ENCODE results near the gene DENND6A.
A peak's percentile ranks its signal among the peaks of the same experiment; 100 is the strongest.
"Not testable (repeated sequence)": the region's sequence is repeated elsewhere in the genome, so short reads cannot be mapped to it uniquely, and the experiment has no call there.

DENND6A gene

DNA sequence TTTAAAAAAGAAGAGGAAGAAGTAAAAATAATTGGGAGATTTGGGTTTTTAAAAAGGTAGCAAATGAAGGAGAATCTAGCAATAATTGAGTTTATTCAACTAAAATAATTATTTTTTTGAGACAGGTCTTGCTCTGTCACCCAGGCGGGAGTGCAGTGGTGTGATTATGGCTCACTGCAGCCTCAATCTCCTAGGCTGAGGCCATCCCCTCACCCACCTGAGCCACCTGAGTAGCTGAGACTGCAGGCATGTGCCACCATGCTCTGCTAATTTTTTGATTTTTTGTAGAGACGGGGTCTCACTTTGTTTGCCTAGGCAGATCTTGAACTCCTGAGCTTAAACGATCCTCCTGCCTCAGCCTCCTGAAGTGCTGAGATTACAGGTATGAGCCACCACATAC is 68.1 kb downstream of the DENND6A start:
- CTCF ChIA-PET: no interaction called here
- 100% methylated on average over 3 of the region's 3 CpGs for WGBS (ENCODE audit: insufficient coverage)

DNA sequence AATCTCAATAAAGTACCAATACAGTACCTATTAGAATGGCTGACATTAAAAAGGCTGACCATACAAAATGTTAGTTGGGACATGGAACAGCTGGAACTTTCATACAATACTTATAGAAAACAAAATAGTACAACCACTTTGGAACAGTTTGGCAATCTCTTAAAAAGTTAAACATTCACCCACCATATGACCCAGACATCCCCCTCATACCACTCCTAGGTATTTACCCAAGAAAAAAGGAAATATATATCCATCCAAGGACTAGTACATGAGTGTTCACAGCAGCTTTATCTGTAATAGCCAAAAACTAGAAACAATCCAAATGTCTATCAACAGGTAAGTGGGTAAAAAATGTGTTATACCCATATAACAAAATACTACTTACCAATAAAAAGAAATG is 70.5 kb downstream of the DENND6A start:
- Histone ChIP-seq H3K4me3 (ENCODE audit: control insufficient read depth in 1 of 7, extremely low read depth in 1 of 7, insufficient read depth in 4 of 7, low read depth in 2 of 7, low read length in 6 of 7) (no peak overlapping the region), H3K36me3 (ENCODE audit: control insufficient read depth in 4 of 4, insufficient read depth in 4 of 4, low read length in 3 of 4) (peaks cover 6 to 28% (median 13%) of the 10 kb centered on the region in 4 experiments), H3K9me3 (ENCODE audit: control extremely low read depth in 1 of 5, control insufficient read depth in 4 of 5, insufficient read depth in 2 of 5, low read depth in 1 of 5, low read length in 4 of 5) (no peaks in the 10 kb centered on the region), H3K27ac (ENCODE audit: insufficient read depth in 1 of 2, low read depth in 1 of 2, low read length in 2 of 2, poor library complexity in 1 of 2, severe bottlenecking in 2 of 2) (no peak overlapping the region), H3K27me3 (replicated peaks in 2 of 5; ENCODE audit: control insufficient read depth in 4 of 5, insufficient read depth in 5 of 5, low read length in 4 of 5) (no peaks in the 10 kb centered on the region), H3K4me1 (ENCODE audit: control extremely low read depth in 1 of 4, control insufficient read depth in 4 of 4, insufficient read depth in 4 of 4, low read length in 3 of 4) (no peaks in the 10 kb centered on the region)
- no peak for DNase-seq
- POLR2A ChIA-PET: interaction anchor here (0.7 kb wide), 1 partner anchor 456 kb away, joined by 3 read pairs; no protein-coding TSS in a partner anchor
- CTCF ChIA-PET: no interaction called here

More for the DNA sequence above, 68.1 kb downstream of the DENND6A start:
- no peaks in the 10 kb centered on the region for H3K4me1 ChIP-seq (ENCODE audit: control extremely low read depth in 1 of 4, control insufficient read depth in 4 of 4, insufficient read depth in 4 of 4, low read length in 3 of 4)
- no peaks in the 10 kb centered on the region for H3K9me3 ChIP-seq (ENCODE audit: control extremely low read depth in 1 of 5, control insufficient read depth in 4 of 5, insufficient read depth in 2 of 5, low read depth in 1 of 5, low read length in 4 of 5)
- H3K27me3 ChIP-seq (replicated peaks in 2 of 5; ENCODE audit: control insufficient read depth in 4 of 5, insufficient read depth in 5 of 5, low read length in 4 of 5): no peaks in the 10 kb centered on the region
- POLR2A ChIA-PET: no interaction called here
- no peak for DNase-seq
- peak overlapping the region in 1 of 2 experiments; percentile 34 for H3K27ac ChIP-seq (ENCODE audit: insufficient read depth in 1 of 2, low read depth in 1 of 2, low read length in 2 of 2, poor library complexity in 1 of 2, severe bottlenecking in 2 of 2)
- no peak overlapping the region for H3K4me3 ChIP-seq (ENCODE audit: control insufficient read depth in 1 of 7, extremely low read depth in 1 of 7, insufficient read depth in 4 of 7, low read depth in 2 of 7, low read length in 6 of 7)
- H3K36me3 ChIP-seq (ENCODE audit: control insufficient read depth in 4 of 4, insufficient read depth in 4 of 4, low read length in 3 of 4): peaks cover 20 to 47% (median 25%) of the 10 kb centered on the region in 4 experiments

GRCh38 chr3:57617739-57618138 is 75.1 kb downstream of the DENND6A start:
- Histone ChIP-seq H3K9me3 (ENCODE audit: control extremely low read depth in 1 of 5, control insufficient read depth in 4 of 5, insufficient read depth in 2 of 5, low read depth in 1 of 5, low read length in 4 of 5) (no peaks in the 10 kb centered on the region), H3K4me3 (ENCODE audit: control insufficient read depth in 1 of 7, extremely low read depth in 1 of 7, insufficient read depth in 4 of 7, low read depth in 2 of 7, low read length in 6 of 7) (no peak overlapping the region), H3K36me3 (ENCODE audit: control insufficient read depth in 4 of 4, insufficient read depth in 4 of 4, low read length in 3 of 4) (peaks cover 0 to 5% (median under 1%) of the 10 kb centered on the region in 4 experiments), H3K27ac (ENCODE audit: insufficient read depth in 1 of 2, low read depth in 1 of 2, low read length in 2 of 2, poor library complexity in 1 of 2, severe bottlenecking in 2 of 2) (no peak overlapping the region), H3K4me1 (ENCODE audit: control extremely low read depth in 1 of 4, control insufficient read depth in 4 of 4, insufficient read depth in 4 of 4, low read length in 3 of 4) (no peaks in the 10 kb centered on the region), H3K27me3 (replicated peaks in 2 of 5; ENCODE audit: control insufficient read depth in 4 of 5, insufficient read depth in 5 of 5, low read length in 4 of 5) (no peaks in the 10 kb centered on the region)
- DNase-seq: no peak
- CTCF ChIA-PET: interaction anchor here (1.1 to 1.4 kb wide), 2 partner anchors 35 to 236 kb away, joined by 3 to 4 read pairs; no protein-coding TSS in a partner anchor
- POLR2A ChIA-PET: no interaction called here
- WGBS (ENCODE audit: insufficient coverage): 100% methylated on average over 1 of the region's 3 CpGs

DNA sequence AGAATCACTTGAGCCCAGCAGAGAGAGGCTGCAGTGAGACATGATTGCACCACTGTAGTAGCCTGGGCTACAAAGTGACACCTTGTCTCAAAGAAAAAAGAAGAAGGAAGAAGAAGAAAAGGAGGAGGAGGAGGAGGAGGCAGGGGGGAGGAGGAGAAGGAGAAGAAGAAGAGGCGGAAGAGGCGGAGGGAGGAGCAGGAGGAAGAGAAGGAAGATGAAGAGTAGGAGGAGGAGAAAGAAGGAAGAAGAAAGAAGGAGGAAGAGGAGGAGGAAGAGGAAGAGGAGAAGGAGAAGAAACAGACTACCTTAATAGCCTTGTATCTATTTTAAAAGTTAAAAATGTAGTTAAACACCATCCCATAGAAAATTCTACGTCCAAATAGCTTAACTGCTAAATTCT is 76.6 kb downstream of the DENND6A start:
- DNase-seq: no peak
- no peaks in the 10 kb centered on the region for H3K27me3 ChIP-seq (replicated peaks in 2 of 5; ENCODE audit: control insufficient read depth in 4 of 5, insufficient read depth in 5 of 5, low read length in 4 of 5)
- no peaks in the 10 kb centered on the region for H3K9me3 ChIP-seq (ENCODE audit: control extremely low read depth in 1 of 5, control insufficient read depth in 4 of 5, insufficient read depth in 2 of 5, low read depth in 1 of 5, low read length in 4 of 5)
- no peaks in the 10 kb centered on the region for H3K4me1 ChIP-seq (ENCODE audit: control extremely low read depth in 1 of 4, control insufficient read depth in 4 of 4, insufficient read depth in 4 of 4, low read length in 3 of 4)
- WGBS (ENCODE audit: insufficient coverage): 43% methylated on average over 2 of the region's 3 CpGs
- no peak overlapping the region for H3K4me3 ChIP-seq (ENCODE audit: control insufficient read depth in 1 of 7, extremely low read depth in 1 of 7, insufficient read depth in 4 of 7, low read depth in 2 of 7, low read length in 6 of 7)
- CTCF ChIA-PET: no interaction called here
- no peaks in the 10 kb centered on the region for H3K36me3 ChIP-seq (ENCODE audit: control insufficient read depth in 4 of 4, insufficient read depth in 4 of 4, low read length in 3 of 4)
- POLR2A ChIA-PET: no interaction called here
- no peak overlapping the region for H3K27ac ChIP-seq (ENCODE audit: insufficient read depth in 1 of 2, low read depth in 1 of 2, low read length in 2 of 2, poor library complexity in 1 of 2, severe bottlenecking in 2 of 2)

- H3K36me3 ChIP-seq (ENCODE audit: control insufficient read depth in 4 of 4, insufficient read depth in 4 of 4, low read length in 3 of 4); H3K27ac ChIP-seq (ENCODE audit: insufficient read depth in 1 of 2, low read depth in 1 of 2, low read length in 2 of 2, poor library complexity in 1 of 2, severe bottlenecking in 2 of 2); H3K4me1 ChIP-seq (ENCODE audit: control extremely low read depth in 1 of 4, control insufficient read depth in 4 of 4, insufficient read depth in 4 of 4, low read length in 3 of 4); H3K9me3 ChIP-seq (ENCODE audit: control extremely low read depth in 1 of 5, control insufficient read depth in 4 of 5, insufficient read depth in 2 of 5, low read depth in 1 of 5, low read length in 4 of 5); H3K27me3 ChIP-seq (replicated peaks in 2 of 5; ENCODE audit: control insufficient read depth in 4 of 5, insufficient read depth in 5 of 5, low read length in 4 of 5); DNase-seq; H3K4me3 ChIP-seq (ENCODE audit: control insufficient read depth in 1 of 7, extremely low read depth in 1 of 7, insufficient read depth in 4 of 7, low read depth in 2 of 7, low read length in 6 of 7); CTCF ChIA-PET: not testable (repeated sequence)
- no CpG with 5 or more reads among the region's 5 CpGs for WGBS (ENCODE audit: insufficient coverage)
- POLR2A ChIA-PET: interaction anchor here (0.7 kb wide), 1 partner anchor 67 kb away, joined by 5 read pairs; no protein-coding TSS in a partner anchor
These were observed 81.0 kb downstream of the DENND6A start for GRCh38 chr3:57611870-57612269.

- no peak overlapping the region for H3K27ac ChIP-seq (ENCODE audit: insufficient read depth in 1 of 2, low read depth in 1 of 2, low read length in 2 of 2, poor library complexity in 1 of 2, severe bottlenecking in 2 of 2)
- ChIA-PET POLR2A (no interaction called here), CTCF (no interaction called here)
These were observed 87.2 kb downstream of the DENND6A start for GRCh38 chr3:57605683-57606082.

DNA sequence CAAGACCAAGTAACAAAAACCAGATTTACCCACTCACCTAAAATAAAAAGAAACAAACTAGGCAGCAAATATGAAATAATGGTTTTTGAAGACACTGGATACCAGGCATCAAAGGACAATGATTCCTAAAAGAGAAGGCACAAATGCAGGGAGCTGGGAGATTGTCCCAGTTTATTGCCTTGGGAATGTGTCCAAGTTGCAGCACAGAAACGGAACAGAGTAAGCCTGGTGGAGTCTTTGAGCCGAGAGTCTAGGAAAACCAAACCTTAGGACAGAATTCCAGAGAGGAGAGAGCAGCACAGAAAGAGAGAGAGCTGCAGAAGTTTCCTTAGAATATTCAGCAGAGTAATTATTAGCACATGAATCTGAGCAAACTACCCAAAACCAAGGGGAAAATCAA is 87.9 kb downstream of the DENND6A start:
- Histone ChIP-seq H3K27me3 (replicated peaks in 2 of 5; ENCODE audit: control insufficient read depth in 4 of 5, insufficient read depth in 5 of 5, low read length in 4 of 5) (no peaks in the 10 kb centered on the region), H3K27ac (ENCODE audit: insufficient read depth in 1 of 2, low read depth in 1 of 2, low read length in 2 of 2, poor library complexity in 1 of 2, severe bottlenecking in 2 of 2) (no peak overlapping the region), H3K4me3 (ENCODE audit: control insufficient read depth in 1 of 7, extremely low read depth in 1 of 7, insufficient read depth in 4 of 7, low read depth in 2 of 7, low read length in 6 of 7) (no peak overlapping the region), H3K9me3 (ENCODE audit: control extremely low read depth in 1 of 5, control insufficient read depth in 4 of 5, insufficient read depth in 2 of 5, low read depth in 1 of 5, low read length in 4 of 5) (peaks cover 0 to 22% (median 2%) of the 10 kb centered on the region in 5 experiments), H3K36me3 (ENCODE audit: control insufficient read depth in 4 of 4, insufficient read depth in 4 of 4, low read length in 3 of 4) (peaks cover 0 to 21% (median 1%) of the 10 kb centered on the region in 4 experiments), H3K4me1 (ENCODE audit: control extremely low read depth in 1 of 4, control insufficient read depth in 4 of 4, insufficient read depth in 4 of 4, low read length in 3 of 4) (no peaks in the 10 kb centered on the region)
- no peak for DNase-seq
- ChIA-PET CTCF (interaction anchor here (0.5 kb wide), 1 partner anchor 103 kb away, joined by 3 read pairs; no protein-coding TSS in a partner anchor), POLR2A (no interaction called here)
- 92% methylated on average over 2 of the region's 2 CpGs for WGBS (ENCODE audit: insufficient coverage)

More at GRCh38 chr3:57605683-57606082, 87.2 kb downstream of the DENND6A start:
- no peaks in the 10 kb centered on the region for H3K4me1 ChIP-seq (ENCODE audit: control extremely low read depth in 1 of 4, control insufficient read depth in 4 of 4, insufficient read depth in 4 of 4, low read length in 3 of 4)
- DNase-seq: no peak
- H3K27me3 ChIP-seq (replicated peaks in 2 of 5; ENCODE audit: control insufficient read depth in 4 of 5, insufficient read depth in 5 of 5, low read length in 4 of 5): no peaks in the 10 kb centered on the region
- H3K36me3 ChIP-seq (ENCODE audit: control insufficient read depth in 4 of 4, insufficient read depth in 4 of 4, low read length in 3 of 4): peaks cover 0 to 21% (median under 1%) of the 10 kb centered on the region in 4 experiments
- H3K4me3 ChIP-seq (ENCODE audit: control insufficient read depth in 1 of 7, extremely low read depth in 1 of 7, insufficient read depth in 4 of 7, low read depth in 2 of 7, low read length in 6 of 7): no peak overlapping the region
- H3K9me3 ChIP-seq (ENCODE audit: control extremely low read depth in 1 of 5, control insufficient read depth in 4 of 5, insufficient read depth in 2 of 5, low read depth in 1 of 5, low read length in 4 of 5): peaks cover 0 to 22% (median 2%) of the 10 kb centered on the region in 5 experiments
